Mucosa of rectum (tissue), 2 donors: ENCODE data around the gene CNDP2.

ENCODE experiments used
- H3K27ac ChIP-seq, 2 donors: one replicate each; pipeline ENCODE4 v1.7.0; 2013; ENCODE audit warnings: inconsistent platforms in 2 of 2, low read depth in 2 of 2, low read length in 2 of 2
- H3K27me3 ChIP-seq, 2 donors: one replicate each; pipeline ENCODE4 v1.7.0; 2013; ENCODE audit warnings: low read length in 2 of 2; ENCODE audit not compliant: control insufficient read depth in 2 of 2, insufficient read depth in 2 of 2
- H3K36me3 ChIP-seq, 2 donors: one replicate each; pipeline ENCODE4 v1.7.0; 2013; ENCODE audit warnings: low read length in 2 of 2; ENCODE audit not compliant: control insufficient read depth in 2 of 2, insufficient read depth in 2 of 2
- H3K4me1 ChIP-seq, 2 donors: one replicate each; pipeline ENCODE4 v1.7.0; 2013; ENCODE audit warnings: low read length in 2 of 2, mild to moderate bottlenecking in 1 of 2; ENCODE audit not compliant: control insufficient read depth in 2 of 2, insufficient read depth in 2 of 2
- H3K4me3 ChIP-seq, 2 donors: one replicate each; pipeline ENCODE4 v1.7.0; 2013; ENCODE audit warnings: low read length in 2 of 2
- H3K9ac ChIP-seq, 2 donors: one replicate each; pipeline ENCODE4 v1.7.0; 2013; ENCODE audit warnings: low read length in 2 of 2, low read depth in 1 of 2, mild to moderate bottlenecking in 1 of 2
- H3K9me3 ChIP-seq, 2 donors: one replicate each; pipeline ENCODE4 v1.7.0; 2013; ENCODE audit warnings: low read length in 2 of 2; ENCODE audit not compliant: control insufficient read depth in 2 of 2
- donor health status: healthy.
- donor health status: Normal muscosa, but diverticular disease.

Gene CNDP2

GRCh38 chr18:74488354-74488753 lies 7.8 kb upstream of the CNDP2 start:
- Histone ChIP-seq H3K4me3 (no peak overlapping the region), H3K27me3 (no peaks in the 10 kb centered on the region), H3K36me3 (no peaks in the 10 kb centered on the region), H3K4me1 (peaks cover 2 to 6% of the 10 kb centered on the region in 2 donors), H3K27ac (no peak overlapping the region), H3K9ac (no peak overlapping the region), H3K9me3 (no peaks in the 10 kb centered on the region)

GRCh38 chr18:74488864-74489263 lies 7.3 kb upstream of the CNDP2 start:
- Histone ChIP-seq H3K9me3 (no peaks in the 10 kb centered on the region), H3K36me3 (no peaks in the 10 kb centered on the region), H3K27me3 (no peaks in the 10 kb centered on the region), H3K4me3 (no peak overlapping the region), H3K9ac (no peak overlapping the region), H3K4me1 (peaks cover 2 to 6% of the 10 kb centered on the region in 2 donors), H3K27ac (no peak overlapping the region)

- no peaks in the 10 kb centered on the region for H3K9me3 ChIP-seq
- no peak overlapping the region for H3K27ac ChIP-seq
- no peaks in the 10 kb centered on the region for H3K27me3 ChIP-seq
- H3K4me1 ChIP-seq, result peaks cover 2 to 6% of the 10 kb centered on the region in 2 donors
- no peak overlapping the region for H3K4me3 ChIP-seq
- H3K9ac ChIP-seq, result no peak overlapping the region
- no peaks in the 10 kb centered on the region for H3K36me3 ChIP-seq
These were observed 6.5 kb upstream of the CNDP2 start for GRCh38 chr18:74489676-74490075.

DNA sequence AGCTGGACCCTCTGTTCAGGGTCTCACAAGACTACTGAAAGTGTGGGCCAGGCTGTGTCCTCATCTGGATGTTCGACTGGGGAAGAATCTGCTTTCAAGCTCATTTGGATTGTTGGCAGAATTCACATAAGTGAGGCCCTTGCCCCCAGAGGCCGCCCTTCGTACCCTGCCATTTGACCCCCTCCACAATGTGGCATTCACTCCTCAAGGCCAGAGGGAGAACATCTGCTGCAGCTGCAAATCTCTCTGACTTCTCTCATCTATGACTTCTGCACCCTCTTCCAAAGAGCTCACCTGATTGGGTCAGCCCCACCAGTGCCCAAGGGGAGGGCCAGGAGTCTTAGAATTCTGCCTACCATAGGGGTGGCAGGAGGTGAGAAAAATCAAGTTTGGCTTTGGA lies 3.9 kb upstream of the CNDP2 start:
- peaks cover 6 to 8% of the 10 kb centered on the region in 2 donors for H3K4me1 ChIP-seq
- H3K9me3 ChIP-seq, result no peaks in the 10 kb centered on the region
- H3K9ac ChIP-seq, result no peak overlapping the region
- no peaks in the 10 kb centered on the region for H3K36me3 ChIP-seq
- H3K27ac ChIP-seq, result no peak overlapping the region
- H3K4me3 ChIP-seq, result no peak overlapping the region
- no peaks in the 10 kb centered on the region for H3K27me3 ChIP-seq

DNA sequence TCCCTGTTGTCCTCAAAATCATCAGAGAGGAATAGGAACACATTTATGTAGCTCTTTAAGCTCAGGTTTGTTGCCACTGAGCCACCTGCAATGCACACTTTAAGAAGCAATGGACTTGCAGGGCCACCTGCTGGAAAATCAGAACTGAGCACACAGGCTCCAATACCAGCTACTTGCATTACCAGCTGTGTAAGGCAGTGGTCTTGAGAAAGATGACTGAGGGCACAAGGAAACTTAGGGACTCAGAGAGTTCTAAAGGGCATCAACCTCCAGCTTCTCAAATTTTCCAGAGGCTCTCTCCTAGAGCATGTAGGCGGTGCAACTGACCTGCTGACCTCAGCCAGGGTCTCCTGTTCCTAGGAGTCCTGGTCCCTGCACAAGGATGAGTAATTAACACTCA lies 2.5 kb upstream of the CNDP2 start:
- Histone ChIP-seq H3K9ac (no peak overlapping the region), H3K27ac (no peak overlapping the region), H3K36me3 (no peaks in the 10 kb centered on the region), H3K27me3 (no peaks in the 10 kb centered on the region), H3K4me1 (peaks cover 14 to 16% of the 10 kb centered on the region in 2 donors), H3K9me3 (no peaks in the 10 kb centered on the region), H3K4me3 (no peak overlapping the region)

DNA sequence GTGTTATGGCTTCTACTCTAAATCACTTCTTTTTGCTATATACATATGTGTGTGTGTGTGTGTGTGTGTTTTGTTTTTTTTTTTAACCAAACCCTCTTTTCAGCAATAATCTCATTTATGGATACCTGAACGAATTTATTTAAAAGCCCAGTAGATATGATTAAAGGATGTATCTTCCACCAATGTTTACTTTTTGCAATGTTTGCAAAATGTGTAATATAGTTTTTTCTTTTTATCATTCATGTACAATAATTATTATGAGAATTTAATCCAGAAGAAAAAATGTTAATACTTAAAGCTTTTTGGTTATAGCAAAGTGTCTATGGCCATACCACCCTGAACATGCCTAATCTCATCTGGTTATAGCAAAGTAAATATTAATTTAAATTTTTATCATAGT lies 1.6 kb upstream of the CNDP2 start:
- H3K9me3 ChIP-seq, result no peaks in the 10 kb centered on the region
- H3K27me3 ChIP-seq, result no peaks in the 10 kb centered on the region
- peaks cover 19 to 25% of the 10 kb centered on the region in 2 donors for H3K4me1 ChIP-seq
- H3K9ac ChIP-seq, result no peak overlapping the region
- no peak overlapping the region for H3K4me3 ChIP-seq
- no peak overlapping the region for H3K27ac ChIP-seq
- no peaks in the 10 kb centered on the region for H3K36me3 ChIP-seq

DNA sequence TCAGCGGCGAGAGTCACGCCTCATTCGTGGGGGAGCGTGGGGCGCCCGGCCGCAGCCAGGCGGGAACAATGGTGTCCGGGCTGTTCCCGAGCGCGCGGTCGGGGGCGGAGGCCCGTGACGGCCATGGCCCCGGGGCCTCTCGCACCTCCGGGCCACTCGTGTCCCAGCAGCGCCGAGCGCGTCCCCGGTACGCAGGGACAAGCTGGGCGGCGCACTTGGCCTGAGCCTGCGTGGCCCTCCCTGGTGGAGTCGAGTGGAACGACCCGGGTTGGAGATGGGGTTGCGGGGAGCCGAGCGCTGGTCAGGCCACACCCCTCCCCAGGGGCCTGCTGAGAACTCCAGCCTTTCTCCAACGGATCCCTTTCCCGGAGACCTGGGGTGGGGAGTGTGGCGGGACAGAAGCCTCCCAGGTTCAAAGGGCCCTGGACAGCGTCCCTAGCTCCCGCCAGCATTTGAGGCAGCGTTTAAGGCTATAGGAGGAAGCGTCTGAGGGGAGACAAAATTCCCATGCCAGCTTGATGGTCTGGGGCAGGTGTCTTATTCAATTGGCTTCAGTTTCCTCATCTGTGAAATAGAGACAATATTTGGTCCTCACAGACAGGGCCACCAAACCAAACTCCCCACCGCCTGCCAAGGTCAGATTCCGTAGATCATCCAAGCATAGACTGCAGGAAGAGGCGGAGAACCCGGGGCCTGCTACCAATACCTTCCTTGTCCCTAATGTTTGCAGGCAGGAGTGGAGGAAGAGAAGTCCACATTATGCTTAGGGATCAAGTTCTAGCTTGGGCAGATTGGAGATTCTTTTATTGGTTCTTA lies 553 bp downstream of the CNDP2 start:
- peak overlapping the region; percentile 91 to 93 for H3K27ac ChIP-seq
- H3K36me3 ChIP-seq, result peaks cover 5 to 7% of the 10 kb centered on the region in 2 donors
- peak overlapping the region; percentile 95 to 97 for H3K9ac ChIP-seq
- no peaks in the 10 kb centered on the region for H3K9me3 ChIP-seq
- no peaks in the 10 kb centered on the region for H3K27me3 ChIP-seq
- H3K4me1 ChIP-seq, result peaks cover 32 to 37% of the 10 kb centered on the region in 2 donors
- peak overlapping the region; percentile 71 to 87 for H3K4me3 ChIP-seq

DNA sequence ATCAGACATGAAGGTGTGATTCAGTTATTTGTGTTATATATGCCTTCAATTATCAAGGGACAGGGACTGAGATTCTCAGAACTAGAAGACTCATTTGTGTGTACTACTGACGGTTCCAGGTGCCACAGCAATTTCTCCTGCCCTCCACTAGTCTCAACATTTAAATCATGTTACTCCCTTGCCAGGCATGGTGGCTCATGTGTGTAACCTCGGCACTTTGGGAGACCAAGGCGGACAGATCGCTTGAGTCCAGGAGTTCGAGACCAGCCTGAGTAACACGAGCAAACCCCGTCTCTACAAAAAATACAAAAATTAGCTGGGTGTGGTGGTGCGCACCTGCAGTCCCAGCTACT lies 1.1 kb downstream of the CNDP2 start:
- peak overlapping the region; percentile 95 to 97 for H3K9ac ChIP-seq
- H3K4me3 ChIP-seq, result peak overlapping the region; percentile 71 to 87
- H3K4me1 ChIP-seq, result peaks cover 32 to 37% of the 10 kb centered on the region in 2 donors
- H3K27me3 ChIP-seq, result no peaks in the 10 kb centered on the region
- H3K9me3 ChIP-seq, result no peaks in the 10 kb centered on the region
- peaks cover 5 to 10% of the 10 kb centered on the region in 2 donors for H3K36me3 ChIP-seq
- peak overlapping the region; percentile 91 to 93 for H3K27ac ChIP-seq

DNA sequence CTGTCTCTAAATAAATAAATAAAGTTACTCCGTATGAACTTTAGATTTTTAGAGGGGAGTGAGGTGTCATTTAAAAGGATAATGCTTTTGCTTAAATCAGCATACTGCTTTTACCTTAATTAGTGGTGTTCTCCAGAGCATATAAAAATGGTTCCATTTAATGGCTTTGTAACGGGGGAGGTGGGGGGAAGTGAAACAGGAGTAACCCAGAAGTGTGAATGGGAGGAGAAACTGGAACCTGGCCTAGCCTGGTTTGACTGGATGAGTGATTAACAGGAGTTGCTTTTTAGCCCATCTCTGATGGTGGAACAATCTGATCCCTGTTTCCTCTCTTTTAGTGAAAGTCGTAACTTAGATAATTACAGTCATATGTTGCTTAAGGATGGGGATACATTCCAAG lies 1.6 kb downstream of the CNDP2 start:
- H3K4me1 ChIP-seq, result peaks cover 32 to 37% of the 10 kb centered on the region in 2 donors
- peaks cover 9 to 15% of the 10 kb centered on the region in 2 donors for H3K36me3 ChIP-seq
- H3K4me3 ChIP-seq, result peak overlapping the region in 1 of 2 donors; percentile 14
- no peak overlapping the region for H3K27ac ChIP-seq
- H3K9ac ChIP-seq, result no peak overlapping the region
- H3K9me3 ChIP-seq, result no peaks in the 10 kb centered on the region
- H3K27me3 ChIP-seq, result no peaks in the 10 kb centered on the region

GRCh38 chr18:74498712-74499627 lies 2.8 kb downstream of the CNDP2 start:
- Histone ChIP-seq H3K4me1 (peaks cover 32 to 37% of the 10 kb centered on the region in 2 donors), H3K27ac (peak overlapping the region; percentile 78 to 91)

More at GRCh38 chr18:74498712-74499627, 2.8 kb downstream of the CNDP2 start:
- no peaks in the 10 kb centered on the region for H3K9me3 ChIP-seq
- H3K36me3 ChIP-seq, result peaks cover 16 to 23% of the 10 kb centered on the region in 2 donors
- H3K9ac ChIP-seq, result peak overlapping the region; percentile 74 to 76
- H3K4me3 ChIP-seq, result peak overlapping the region; percentile 64 to 79
- H3K27me3 ChIP-seq, result no peaks in the 10 kb centered on the region
